Measurements from ENCODE around the gene SHC2.

DNA sequence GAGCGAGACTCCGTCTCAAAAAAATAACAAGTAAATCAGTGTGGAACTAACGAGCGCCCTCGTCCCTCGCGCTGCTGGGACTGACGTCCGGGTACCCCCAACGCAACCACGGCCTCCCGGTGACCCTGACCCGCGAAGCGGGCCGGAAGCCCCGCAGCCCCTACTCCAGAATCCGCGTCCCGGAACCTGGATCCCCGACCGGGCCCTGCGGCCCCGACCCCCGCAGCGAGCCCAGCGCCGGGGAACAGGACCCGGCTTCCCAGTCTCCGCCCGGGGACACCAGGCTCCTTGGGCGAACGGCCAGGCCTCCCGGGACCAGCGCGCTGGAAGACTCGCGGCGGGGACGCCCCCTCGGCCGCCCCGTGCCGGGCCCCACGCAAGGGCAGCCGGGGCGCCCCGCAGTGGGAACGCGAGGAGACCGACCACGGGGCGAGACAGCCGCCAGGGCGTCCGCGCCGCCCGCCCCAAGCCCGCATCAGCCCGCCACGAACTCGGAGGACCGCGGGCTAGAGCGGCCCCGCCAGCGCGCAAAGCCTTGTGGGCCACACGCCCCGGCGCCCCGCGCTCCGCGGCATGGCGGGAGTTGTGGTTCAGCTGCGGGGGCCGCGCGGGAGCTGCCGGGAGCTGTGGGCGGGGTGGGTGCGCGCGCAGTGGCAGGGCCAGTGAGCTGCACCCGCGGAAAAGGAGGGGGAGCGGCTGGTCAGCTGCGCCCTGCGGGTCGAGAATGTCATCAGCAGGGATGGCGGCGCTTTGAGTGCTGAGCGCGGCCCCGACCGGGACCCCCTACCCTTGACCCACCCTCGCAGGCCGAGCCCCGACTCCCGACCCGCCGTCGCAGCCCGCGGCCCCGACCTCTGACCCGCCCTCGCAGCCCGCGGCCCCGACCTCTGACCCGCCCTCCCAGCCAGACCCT, 27.9 kb upstream of the SHC2 start:
- TF ChIP-seq EZH2 (IDR thresholded peaks at IDR 0.05; ENCODE audit: low read length): no peak
- TF ChIP-seq, protein P1, sequence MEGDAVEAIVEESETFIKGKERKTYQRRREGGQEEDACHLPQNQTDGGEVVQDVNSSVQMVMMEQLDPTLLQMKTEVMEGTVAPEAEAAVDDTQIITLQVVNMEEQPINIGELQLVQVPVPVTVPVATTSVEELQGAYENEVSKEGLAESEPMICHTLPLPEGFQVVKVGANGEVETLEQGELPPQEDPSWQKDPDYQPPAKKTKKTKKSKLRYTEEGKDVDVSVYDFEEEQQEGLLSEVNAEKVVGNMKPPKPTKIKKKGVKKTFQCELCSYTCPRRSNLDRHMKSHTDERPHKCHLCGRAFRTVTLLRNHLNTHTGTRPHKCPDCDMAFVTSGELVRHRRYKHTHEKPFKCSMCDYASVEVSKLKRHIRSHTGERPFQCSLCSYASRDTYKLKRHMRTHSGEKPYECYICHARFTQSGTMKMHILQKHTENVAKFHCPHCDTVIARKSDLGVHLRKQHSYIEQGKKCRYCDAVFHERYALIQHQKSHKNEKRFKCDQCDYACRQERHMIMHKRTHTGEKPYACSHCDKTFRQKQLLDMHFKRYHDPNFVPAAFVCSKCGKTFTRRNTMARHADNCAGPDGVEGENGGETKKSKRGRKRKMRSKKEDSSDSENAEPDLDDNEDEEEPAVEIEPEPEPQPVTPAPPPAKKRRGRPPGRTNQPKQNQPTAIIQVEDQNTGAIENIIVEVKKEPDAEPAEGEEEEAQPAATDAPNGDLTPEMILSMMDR (optimal IDR thresholded peaks at IDR 0.05 in 1 of 3, IDR thresholded peaks at IDR 0.05 in 1 of 3, conservative IDR thresholded peaks at IDR 0.05 in 1 of 3; ENCODE audit: extremely low read depth in 1 of 3, insufficient read depth in 2 of 3, low read length in 3 of 3): no peak
